Amygdala (tissue), 56 donors: ENCODE results near the gene PRH1.

Experiments
- DNase-seq, 56 donors: peaks; one replicate each; lab custom pipeline; 2025; lab: John Stamatoyannopoulos, UW

PRH1 gene

DNA sequence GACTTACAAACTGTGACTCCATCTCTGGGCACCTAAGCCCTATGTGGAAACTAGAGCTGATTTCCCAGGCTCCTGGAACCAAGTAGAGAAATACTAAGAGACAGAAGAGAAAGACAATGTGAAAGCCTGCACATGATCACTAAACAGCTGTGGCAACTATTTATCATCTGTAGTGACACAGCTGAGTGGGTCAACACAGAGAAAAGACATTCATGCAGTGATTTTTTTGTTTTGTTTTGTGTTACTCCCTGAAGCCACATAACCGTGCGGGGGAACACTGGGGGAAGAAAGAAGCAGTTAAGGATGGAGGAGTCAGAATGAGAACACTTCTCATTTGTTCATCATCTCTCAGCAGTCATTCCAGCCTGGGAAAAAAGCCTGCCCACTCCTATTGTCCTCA is 36.3 kb downstream of the PRH1 start:
- DNase-seq: no peak

DNA sequence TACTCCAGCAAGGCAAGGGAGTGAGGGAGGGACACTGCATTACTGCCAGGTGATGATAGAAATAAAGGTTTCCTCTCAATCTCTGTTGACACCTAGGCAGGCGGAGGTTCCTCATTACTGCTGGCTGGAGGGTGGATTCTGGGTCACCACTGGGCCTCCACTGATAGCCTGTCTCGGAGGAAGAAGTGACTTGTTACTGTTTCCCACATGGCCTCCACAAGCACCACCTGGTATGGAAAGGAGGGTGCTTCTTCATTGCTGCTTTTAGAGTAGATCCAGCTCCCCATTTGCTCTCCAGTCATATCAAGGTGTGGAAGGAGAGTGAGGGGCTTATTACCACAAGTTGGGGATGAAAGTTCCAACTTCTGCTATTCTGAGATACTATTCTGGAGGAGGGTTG is 41.2 kb downstream of the PRH1 start:
- no peak for DNase-seq

DNA sequence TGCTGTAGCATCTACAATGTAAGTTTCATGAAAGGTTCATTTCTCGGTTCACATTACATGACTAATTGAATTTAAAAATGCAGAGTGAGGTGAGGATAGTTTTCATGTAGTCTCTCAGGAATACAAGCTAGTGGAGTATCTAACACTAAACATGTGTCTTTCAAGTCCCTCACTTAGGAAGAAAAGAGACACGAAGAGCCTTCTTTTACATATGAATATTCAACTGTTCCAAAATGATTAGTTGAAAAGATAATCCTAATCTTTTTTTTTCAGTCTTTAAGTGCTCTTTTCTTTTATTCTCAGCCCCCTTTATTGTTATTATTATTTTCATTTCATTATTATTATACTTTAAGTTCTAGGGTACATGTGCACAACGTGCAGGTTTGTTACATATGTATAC is 45.6 kb downstream of the PRH1 start:
- DNase-seq: no peak
